Endothelial cell of umbilical vein (primary cell): ENCODE measurements around the gene MEI1.

Source experiments
- POLR2AphosphoS5 ChIP-seq: IDR thresholded peaks from 2 replicates; pipeline ENCODE4 v1.6.1; 2012; ENCODE audit warnings: low read depth, mild to moderate bottlenecking, control low read depth, low read length, moderate library complexity; ENCODE audit not compliant: insufficient read depth
- TF ChIP-seq, protein P1 (sequence below), 2 donors: IDR thresholded peaks; 1 replicate in 1 of 2; 2 replicates in 1 of 2; pipeline ENCODE4 v1.5.1; 2011; ENCODE audit warnings: low read length in 2 of 2, mild to moderate bottlenecking in 2 of 2, moderate library complexity in 2 of 2, control low read depth in 1 of 2, inconsistent platforms in 1 of 2, low read depth in 1 of 2; ENCODE audit not compliant: insufficient read depth in 1 of 2; ENCODE audit errors: extremely low read depth in 1 of 2

DNA sequence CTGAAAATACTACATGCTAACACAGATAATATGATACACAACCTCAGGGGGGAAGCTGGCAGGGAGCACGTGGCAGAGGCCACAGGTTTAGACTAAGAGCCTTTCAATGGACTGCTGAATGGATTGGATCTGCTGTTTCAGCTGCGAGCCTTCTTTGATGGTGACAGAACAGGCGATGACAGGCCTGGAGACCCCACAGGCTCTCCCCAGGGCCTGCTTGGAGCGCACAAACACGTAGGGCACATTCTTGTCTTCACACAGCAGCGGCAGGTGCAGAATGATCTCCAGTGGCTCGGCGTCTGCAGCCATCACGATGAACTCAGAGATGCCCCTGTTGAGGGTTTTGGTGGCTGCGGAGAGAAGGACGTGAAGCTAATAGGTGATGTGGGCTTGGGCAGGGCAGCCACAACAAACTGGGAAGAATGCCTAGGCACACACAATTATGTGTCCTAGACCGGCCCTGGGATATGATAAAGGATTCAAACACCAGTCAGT is 24.4 kb upstream of the MEI1 start:
- TF ChIP-seq, protein P1, sequence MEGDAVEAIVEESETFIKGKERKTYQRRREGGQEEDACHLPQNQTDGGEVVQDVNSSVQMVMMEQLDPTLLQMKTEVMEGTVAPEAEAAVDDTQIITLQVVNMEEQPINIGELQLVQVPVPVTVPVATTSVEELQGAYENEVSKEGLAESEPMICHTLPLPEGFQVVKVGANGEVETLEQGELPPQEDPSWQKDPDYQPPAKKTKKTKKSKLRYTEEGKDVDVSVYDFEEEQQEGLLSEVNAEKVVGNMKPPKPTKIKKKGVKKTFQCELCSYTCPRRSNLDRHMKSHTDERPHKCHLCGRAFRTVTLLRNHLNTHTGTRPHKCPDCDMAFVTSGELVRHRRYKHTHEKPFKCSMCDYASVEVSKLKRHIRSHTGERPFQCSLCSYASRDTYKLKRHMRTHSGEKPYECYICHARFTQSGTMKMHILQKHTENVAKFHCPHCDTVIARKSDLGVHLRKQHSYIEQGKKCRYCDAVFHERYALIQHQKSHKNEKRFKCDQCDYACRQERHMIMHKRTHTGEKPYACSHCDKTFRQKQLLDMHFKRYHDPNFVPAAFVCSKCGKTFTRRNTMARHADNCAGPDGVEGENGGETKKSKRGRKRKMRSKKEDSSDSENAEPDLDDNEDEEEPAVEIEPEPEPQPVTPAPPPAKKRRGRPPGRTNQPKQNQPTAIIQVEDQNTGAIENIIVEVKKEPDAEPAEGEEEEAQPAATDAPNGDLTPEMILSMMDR (IDR thresholded peaks at IDR 0.05; ENCODE audit: extremely low read depth in 1 of 2, insufficient read depth in 1 of 2, low read depth in 1 of 2, low read length in 2 of 2), result no peak
- no peak for TF ChIP-seq POLR2AphosphoS5
